Ishikawa (cell line): Measurements from ENCODE around the gene PSTPIP1.

Experiments used
- CEBPB ChIP-seq: IDR thresholded peaks from 2 replicates; pipeline ENCODE4 v1.6.1; 2012
- CREB1 ChIP-seq: IDR thresholded peaks from 2 replicates; pipeline ENCODE4 v1.6.1; 2012; ENCODE audit warnings: low read depth
- EP300 ChIP-seq: IDR thresholded peaks from 2 replicates; pipeline ENCODE4 v1.6.1; 2012; ENCODE audit warnings: borderline replicate concordance
- NFIC ChIP-seq: IDR thresholded peaks from 2 replicates; pipeline ENCODE4 v1.6.1; 2012
- RAD21 ChIP-seq: IDR thresholded peaks from 2 replicates; pipeline ENCODE4 v1.6.1; 2012; ENCODE audit warnings: low read depth
- REST ChIP-seq: IDR thresholded peaks from 2 replicates; pipeline ENCODE4 v1.6.1; 2012; ENCODE audit warnings: low read depth, mild to moderate bottlenecking
- TEAD4 ChIP-seq: IDR thresholded peaks from 2 replicates; pipeline ENCODE4 v1.6.1; 2012
- ZBTB7A ChIP-seq: IDR thresholded peaks from 2 replicates; pipeline ENCODE4 v1.6.1; 2012; ENCODE audit warnings: low read depth

PSTPIP1 gene

GRCh38 chr15:77085297-77085696, 90.4 kb downstream of the PSTPIP1 start:
- TF ChIP-seq CREB1 (no peak), RAD21 (no peak), ZBTB7A (no peak), TEAD4 (no peak), REST (no peak), CEBPB (no peak), EP300 (no peak), NFIC (no peak)
